ENCODE measurements around the gene SYCP2L. TPM values are rescaled to one million over a fixed set of nuclear protein-coding genes. Genes with fewer than 3 reads are reported as not detected.

Gene SYCP2L
- total and polyA plus RNA-seq, 9 of the 15 experiments (the other 6 are each of a cell fraction or from before 2014, with no cell fraction given), result 12.4 to 46.9 (median 22.0) TPM

- TF ChIP-seq CBX2 (IDR thresholded peaks at IDR 0.05; ENCODE audit: insufficient read depth, low read length, poor library complexity, severe bottlenecking) (no peak), ZNF41 (CRISPR knock-in tag; conservative IDR thresholded peaks at IDR 0.05) (0 out of 2 replicates have a peak, but pooled peaks have one; percentile 37), ZNF232 (CRISPR knock-in tag; IDR thresholded peaks at IDR 0.05) (no peak), NFYB (IDR thresholded peaks at IDR 0.05; ENCODE audit: extremely low read depth, insufficient read length) (no peak), ZNF717 (CRISPR knock-in tag; IDR thresholded peaks at IDR 0.05) (no peak), MYC (IDR thresholded peaks at IDR 0.05; ENCODE audit: low read depth, low read length) (peak; percentile 93), MYC (CRISPR knock-in tag; IDR thresholded peaks at IDR 0.05; ENCODE audit: borderline replicate concordance, low read depth) (0 out of 2 replicates have a peak, but pooled peaks have one; percentile 30), TAF15 (IDR thresholded peaks at IDR 0.05; ENCODE audit: low read depth, low read length) (no peak), ZBTB49 (CRISPR knock-in tag; IDR thresholded peaks at IDR 0.05; ENCODE audit: borderline replicate concordance) (no peak), BDP1 (IDR thresholded peaks at IDR 0.05; ENCODE audit: insufficient read depth, insufficient read length) (no peak), EHMT2 (IDR thresholded peaks at IDR 0.05) (peak; percentile 69; the same call in 1 of the 2 replicates), SREBF2 (CRISPR knock-in tag; IDR thresholded peaks at IDR 0.05) (no peak), CREB1 (IDR thresholded peaks at IDR 0.05) (peak; percentile 32; the same call in 1 of the 2 replicates), CREB1 (CRISPR knock-in tag; IDR thresholded peaks at IDR 0.05) (0 out of 2 replicates have a peak, but pooled peaks have one; percentile 10), MEIS2 (IDR thresholded peaks at IDR 0.05; ENCODE audit: partially characterized antibody) (peak; percentile 25)
Observed at GRCh38 chr6:10886691-10887502, at the start of gene SYCP2L (continued).
